ENCODE data around the gene MST1. TPM values are rescaled to one million over a fixed set of nuclear protein-coding genes. Genes with fewer than 3 reads are reported as not detected.

The MST1 gene
- total RNA-seq: 1 to 10 TPM; 8.1 to 8.2 TPM

DNA sequence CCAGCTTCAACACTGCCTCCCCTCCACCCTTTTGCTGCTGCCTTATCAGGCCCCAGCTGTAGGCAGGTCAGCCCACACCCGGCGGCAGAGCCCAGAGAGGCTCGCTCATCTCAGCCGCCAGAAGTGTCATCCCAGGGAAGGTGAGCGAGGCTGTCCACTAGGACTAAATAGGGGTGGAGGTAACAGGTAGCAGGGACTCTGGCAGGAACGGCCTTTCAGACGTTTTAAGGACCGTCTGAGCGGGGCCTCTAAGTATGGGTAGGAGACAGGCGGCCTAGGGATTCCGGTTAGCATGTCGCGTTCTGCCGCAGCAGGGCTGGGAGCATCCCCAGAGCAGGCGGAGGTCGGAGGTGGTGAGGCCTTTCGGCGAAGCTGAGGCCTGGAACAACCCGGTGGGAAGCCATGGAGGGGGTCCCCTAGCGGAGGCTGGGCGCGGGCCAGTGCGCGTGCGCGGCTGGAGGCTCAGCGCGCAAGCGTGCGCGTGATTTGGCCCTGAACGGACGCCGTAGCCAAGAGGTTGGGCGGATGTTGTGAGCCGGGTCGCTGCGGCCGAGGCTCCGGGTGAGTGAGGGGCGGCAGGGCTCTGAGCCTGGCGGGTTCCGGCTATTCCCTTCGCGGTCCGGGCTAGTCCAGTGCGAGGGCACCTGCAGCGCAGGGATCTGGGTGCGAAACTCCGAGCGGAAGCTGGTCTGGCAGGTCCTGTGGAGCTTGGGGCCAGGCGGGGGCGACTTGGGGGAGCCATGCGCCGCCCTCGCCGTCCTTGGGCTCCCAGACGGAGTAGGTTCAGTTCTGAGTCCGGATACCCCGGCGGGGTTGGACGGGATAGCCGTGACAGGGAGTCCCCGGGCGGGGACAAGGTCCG lies at the start of gene MST1, which contains the start of gene RNF123:
Gene MST1 (minus strand): TSS at position 429 of the 862 bp plus-strand sequence. CDS start 783 bp downstream, outside the sequence.
Gene RNF123 (plus strand): TSS at position 512 of the 862 bp plus-strand sequence. CDS start 1,609 bp downstream, outside the sequence.
- H3K9me3 Mint-ChIP-seq: no peaks in the 10 kb centered on the region
- CTCF ChIA-PET: interaction anchor here (0.9 to 1.3 kb wide), 4 partner anchors 12 to 149 kb away, joined by 3 to 4 read pairs (median 3); partner anchors contain the start of gene AMIGO3
- peaks cover 32% of the 10 kb centered on the region for H3K4me1 Mint-ChIP-seq (ENCODE audit: low read depth)

DNA sequence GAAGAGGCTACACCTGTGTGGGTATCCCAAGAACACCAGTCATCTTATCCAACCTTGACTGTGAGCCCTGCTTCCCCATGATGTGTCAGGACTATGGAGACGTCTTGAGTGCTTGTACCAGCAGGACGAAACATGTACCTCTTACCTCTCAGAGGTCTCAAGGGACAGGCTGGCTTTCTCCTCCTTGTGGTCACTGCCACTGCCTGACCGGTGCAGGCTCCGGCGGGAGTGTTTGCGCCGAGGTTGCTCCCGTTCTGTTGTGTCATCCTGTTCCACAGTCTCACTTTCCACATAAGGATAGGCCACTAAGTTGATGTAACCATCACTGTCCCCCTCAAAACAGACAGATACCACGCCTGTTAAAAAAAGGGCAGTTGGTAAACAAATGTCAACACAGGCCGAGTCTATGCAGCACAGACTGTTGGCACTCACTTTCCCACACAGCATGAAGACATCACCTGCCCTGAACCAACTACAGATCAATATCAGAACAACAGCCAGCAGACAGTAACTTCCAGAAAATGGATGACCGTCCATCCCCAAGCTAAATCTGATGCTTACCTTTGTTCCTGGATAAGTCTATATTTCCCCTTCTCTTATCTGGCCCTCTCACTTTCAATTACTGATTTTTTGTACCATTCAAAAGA lies 48.9 kb upstream of the MST1 start:
- peak overlapping the region; percentile 58 for H3K27ac Mint-ChIP-seq
- peaks cover 19% of the 10 kb centered on the region for H3K36me3 Mint-ChIP-seq
- ChIA-PET CTCF (no interaction called here), POLR2A (no interaction called here)
- peaks cover 3% of the 10 kb centered on the region for H3K4me1 Mint-ChIP-seq (ENCODE audit: low read depth)
- no peaks in the 10 kb centered on the region for H3K9me3 Mint-ChIP-seq
- intact Hi-C loops (cut with micrococcal nuclease): no loop called here
- DNase-seq: no peak
- H3K4me3 Mint-ChIP-seq: no peak overlapping the region
- H3K27me3 Mint-ChIP-seq: no peaks in the 10 kb centered on the region

More for the DNA sequence above, at the start of gene MST1, which contains the start of gene RNF123:
- Mint-ChIP-seq H3K27ac (peak within 1 kb of the TSS; percentile 85), H3K36me3 (peaks cover 8% of the 10 kb centered on the region), H3K4me3 (peak within 1 kb of the TSS; percentile 98), H3K27me3 (peaks cover 1% of the 10 kb centered on the region)
- DNase-seq: peak; percentile 95
- intact Hi-C loops (cut with micrococcal nuclease): loop anchor here (1.0 kb wide), 1 partner anchor 15 kb away; the partner anchor contains the start of gene APEH
- POLR2A ChIA-PET: interaction anchor here (1.0 kb wide), 1 partner anchor 149 kb away, joined by 3 read pairs; no protein-coding TSS in a partner anchor

DNA sequence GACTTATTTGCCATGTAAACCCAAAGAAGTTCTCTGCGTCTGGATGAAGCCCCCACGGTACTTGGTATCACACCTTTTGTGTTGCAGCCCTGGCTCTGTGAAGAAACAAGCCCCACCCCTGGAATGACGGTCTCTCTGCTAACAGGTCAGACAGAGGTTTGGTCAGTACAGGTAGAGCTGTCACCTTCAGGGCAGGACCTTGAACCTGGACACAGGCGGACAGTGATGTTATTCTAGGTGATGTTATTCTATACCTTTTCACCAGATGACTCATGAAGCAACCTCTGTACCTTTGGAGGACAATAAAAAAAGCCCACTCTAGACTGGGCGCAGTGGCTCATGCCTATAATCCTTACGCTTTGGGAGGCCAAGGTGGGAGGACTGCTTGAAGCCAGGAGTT lies 45.5 kb upstream of the MST1 start:
- ChIA-PET POLR2A (no interaction called here), CTCF (no interaction called here)
- no peaks in the 10 kb centered on the region for H3K9me3 Mint-ChIP-seq
- H3K27ac Mint-ChIP-seq: no peak overlapping the region
- intact Hi-C loops (cut with micrococcal nuclease): no loop called here
- peaks cover 3% of the 10 kb centered on the region for H3K4me1 Mint-ChIP-seq (ENCODE audit: low read depth)
- H3K4me3 Mint-ChIP-seq: no peak overlapping the region
- no peaks in the 10 kb centered on the region for H3K27me3 Mint-ChIP-seq
- no peak for DNase-seq
- H3K36me3 Mint-ChIP-seq: peaks cover 28% of the 10 kb centered on the region

DNA sequence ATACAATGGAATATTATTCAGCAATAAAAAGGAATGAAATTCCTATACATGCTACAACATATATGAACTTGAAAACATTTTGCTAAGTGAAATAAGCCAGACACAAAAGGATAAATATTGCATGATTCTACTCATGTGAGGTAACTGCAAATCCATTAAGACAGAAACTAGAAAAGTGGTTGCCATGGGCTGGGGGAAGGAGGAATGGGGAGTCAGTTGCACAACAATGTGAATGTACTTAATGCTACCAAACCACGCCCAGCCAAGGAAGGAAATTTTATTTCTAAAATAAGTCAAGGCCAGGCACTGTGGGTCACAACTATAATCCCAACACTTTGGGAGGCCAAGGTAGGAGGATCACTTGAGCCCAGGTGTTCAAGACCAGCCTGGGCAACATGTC lies 44.3 kb upstream of the MST1 start:
- CTCF ChIA-PET: no interaction called here
- H3K4me3 Mint-ChIP-seq: no peak overlapping the region
- no peak overlapping the region for H3K27ac Mint-ChIP-seq
- POLR2A ChIA-PET: no interaction called here
- H3K9me3 Mint-ChIP-seq: no peaks in the 10 kb centered on the region
- DNase-seq: no peak
- peaks cover under 1% of the 10 kb centered on the region for H3K4me1 Mint-ChIP-seq (ENCODE audit: low read depth)
- intact Hi-C loops (cut with micrococcal nuclease): no loop called here
- H3K36me3 Mint-ChIP-seq: peaks cover 25% of the 10 kb centered on the region
- no peaks in the 10 kb centered on the region for H3K27me3 Mint-ChIP-seq

DNA sequence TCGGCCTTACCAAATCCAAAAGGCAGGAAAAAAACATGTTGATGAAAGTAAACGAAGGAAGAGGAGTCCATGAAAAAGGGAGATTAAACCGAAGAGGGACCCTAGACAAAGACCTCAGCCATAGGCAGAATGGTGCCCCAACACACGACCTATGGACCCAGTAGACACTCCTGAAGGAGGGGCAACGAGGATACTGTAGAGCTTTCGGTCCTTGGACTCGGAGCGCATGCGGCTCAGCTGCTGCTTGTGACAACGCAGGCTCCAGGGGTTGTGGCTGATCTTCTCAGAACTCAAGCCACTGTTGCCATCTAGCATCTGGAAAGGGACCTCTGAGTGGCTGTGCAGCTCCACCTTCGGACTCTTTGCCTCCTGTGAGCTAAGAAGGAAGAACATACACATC lies 43.3 kb upstream of the MST1 start:
- ChIA-PET CTCF (no interaction called here), POLR2A (interaction anchor here (0.6 kb wide), 1 partner anchor 71 kb away, joined by 3 read pairs; no protein-coding TSS in a partner anchor)
- no peaks in the 10 kb centered on the region for H3K9me3 Mint-ChIP-seq
- H3K4me1 Mint-ChIP-seq (ENCODE audit: low read depth): no peaks in the 10 kb centered on the region
- no peak for DNase-seq
- H3K27ac Mint-ChIP-seq: no peak overlapping the region
- H3K4me3 Mint-ChIP-seq: no peak overlapping the region
- H3K36me3 Mint-ChIP-seq: peaks cover 22% of the 10 kb centered on the region
- no peaks in the 10 kb centered on the region for H3K27me3 Mint-ChIP-seq
- intact Hi-C loops (cut with micrococcal nuclease): no loop called here

DNA sequence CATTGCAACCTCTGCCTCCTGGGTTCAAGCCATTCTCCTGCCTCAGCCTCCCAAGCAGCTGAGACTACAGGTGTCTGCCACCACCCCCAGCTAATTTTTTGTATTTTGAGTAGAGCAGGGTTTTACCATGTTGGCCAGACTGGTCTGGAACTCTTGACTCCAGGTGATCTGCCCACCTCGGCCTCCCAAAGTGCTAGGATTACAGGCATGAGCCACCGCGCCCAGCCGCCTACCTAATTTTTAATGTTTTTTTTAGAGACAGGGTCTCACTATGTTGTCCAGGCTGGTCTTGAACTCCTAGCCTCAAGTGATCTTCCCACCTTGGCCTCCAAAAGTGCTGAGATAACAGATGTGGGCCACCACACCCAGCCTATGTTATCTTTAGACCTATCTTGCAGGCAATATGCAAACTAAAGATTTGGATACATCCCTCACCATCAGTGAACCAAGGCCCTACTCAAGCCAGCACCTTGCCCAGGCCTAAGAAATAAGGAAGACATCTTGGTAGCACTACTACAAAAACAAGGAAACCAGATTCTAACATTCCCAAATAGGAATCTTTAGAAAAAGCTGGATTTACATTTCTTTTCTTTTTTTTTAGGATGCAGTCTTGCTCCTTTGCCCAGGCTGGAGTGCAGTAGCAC lies 40.8 kb upstream of the MST1 start:
- CTCF ChIA-PET: interaction anchor here (1.3 kb wide), 1 partner anchor 11 kb away, joined by 6 read pairs; the partner anchor contains the start of gene AMIGO3
- no peak overlapping the region for H3K27ac Mint-ChIP-seq
- H3K4me3 Mint-ChIP-seq: no peak overlapping the region
- H3K27me3 Mint-ChIP-seq: no peaks in the 10 kb centered on the region
- DNase-seq: no peak
- POLR2A ChIA-PET: interaction anchor here (1.1 kb wide), 1 partner anchor 9 kb away, joined by 3 read pairs; no protein-coding TSS in a partner anchor
- peaks cover 10% of the 10 kb centered on the region for H3K36me3 Mint-ChIP-seq
- no peaks in the 10 kb centered on the region for H3K4me1 Mint-ChIP-seq (ENCODE audit: low read depth)
- intact Hi-C loops (cut with micrococcal nuclease): no loop called here
- no peaks in the 10 kb centered on the region for H3K9me3 Mint-ChIP-seq

DNA sequence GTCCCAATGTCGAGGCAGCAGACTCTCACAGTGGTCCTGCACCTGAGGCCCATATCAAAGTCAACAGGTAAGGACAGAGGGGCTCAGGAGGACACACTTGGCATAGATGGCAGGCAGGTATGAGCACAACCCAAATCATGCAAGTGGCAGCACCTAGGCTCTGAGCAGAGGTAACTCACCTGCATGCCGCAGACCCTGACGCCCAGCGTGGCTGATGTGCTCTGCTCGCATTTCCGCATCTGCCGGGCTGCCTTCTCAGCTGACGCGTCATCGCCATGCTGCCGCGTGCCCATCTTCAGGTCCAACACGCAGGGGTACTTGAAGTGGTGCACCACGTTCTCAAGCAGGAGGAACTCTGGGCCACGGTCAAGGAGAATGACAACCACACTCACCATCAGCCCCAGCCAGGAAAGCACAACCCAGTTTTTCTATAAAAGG lies 38.7 kb upstream of the MST1 start:
- peaks cover 12% of the 10 kb centered on the region for H3K36me3 Mint-ChIP-seq
- H3K4me3 Mint-ChIP-seq: no peak overlapping the region
- no peak overlapping the region for H3K27ac Mint-ChIP-seq
- peaks cover 8% of the 10 kb centered on the region for H3K4me1 Mint-ChIP-seq (ENCODE audit: low read depth)
- H3K27me3 Mint-ChIP-seq: no peaks in the 10 kb centered on the region
- CTCF ChIA-PET: no interaction called here
- no peak for DNase-seq
- intact Hi-C loops (cut with micrococcal nuclease): no loop called here
- POLR2A ChIA-PET: no interaction called here
- H3K9me3 Mint-ChIP-seq: no peaks in the 10 kb centered on the region

DNA sequence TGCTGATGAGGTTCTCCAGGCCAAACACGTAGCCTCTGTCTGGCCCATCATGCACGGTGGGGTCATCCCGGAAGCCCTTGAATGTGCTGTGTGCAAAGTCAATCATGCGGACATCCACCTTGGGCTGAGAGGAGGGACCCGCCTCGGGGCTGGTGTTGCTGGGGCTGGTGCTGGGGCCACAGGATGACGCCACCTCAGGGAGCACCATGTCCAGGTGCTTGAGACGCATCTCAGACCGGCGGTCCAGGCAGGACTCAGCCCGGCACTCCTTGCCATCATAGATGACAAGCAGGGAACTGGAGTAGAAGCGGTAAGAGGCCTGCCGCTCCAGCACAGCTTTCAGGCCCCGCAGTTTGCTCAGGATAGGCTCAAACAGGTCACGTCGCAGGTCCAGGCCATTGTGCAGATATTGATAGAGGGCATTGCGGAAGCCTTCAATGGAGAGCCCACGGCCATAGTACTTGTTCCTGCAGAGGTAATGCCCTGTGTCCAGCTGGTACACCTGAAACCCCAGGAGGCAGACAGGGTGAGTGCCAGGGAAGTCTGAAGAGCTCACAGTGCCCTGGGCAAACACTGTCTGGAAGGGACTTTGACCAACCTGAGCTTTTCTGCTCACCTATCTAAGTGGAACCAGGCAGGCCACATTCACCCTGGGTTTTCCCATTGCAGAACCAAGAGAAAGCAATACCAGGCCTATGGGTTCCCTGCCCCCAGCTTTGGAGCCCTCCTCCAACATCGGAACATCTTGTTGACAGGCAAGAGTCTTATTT lies 38.1 kb upstream of the MST1 start:
- intact Hi-C loops (cut with micrococcal nuclease): no loop called here
- DNase-seq: no peak
- H3K9me3 Mint-ChIP-seq: no peaks in the 10 kb centered on the region
- H3K27me3 Mint-ChIP-seq: no peaks in the 10 kb centered on the region
- ChIA-PET POLR2A (no interaction called here), CTCF (no interaction called here)
- no peak overlapping the region for H3K4me3 Mint-ChIP-seq
- H3K4me1 Mint-ChIP-seq (ENCODE audit: low read depth): peaks cover 13% of the 10 kb centered on the region
- no peak overlapping the region for H3K27ac Mint-ChIP-seq
- H3K36me3 Mint-ChIP-seq: peaks cover 13% of the 10 kb centered on the region

DNA sequence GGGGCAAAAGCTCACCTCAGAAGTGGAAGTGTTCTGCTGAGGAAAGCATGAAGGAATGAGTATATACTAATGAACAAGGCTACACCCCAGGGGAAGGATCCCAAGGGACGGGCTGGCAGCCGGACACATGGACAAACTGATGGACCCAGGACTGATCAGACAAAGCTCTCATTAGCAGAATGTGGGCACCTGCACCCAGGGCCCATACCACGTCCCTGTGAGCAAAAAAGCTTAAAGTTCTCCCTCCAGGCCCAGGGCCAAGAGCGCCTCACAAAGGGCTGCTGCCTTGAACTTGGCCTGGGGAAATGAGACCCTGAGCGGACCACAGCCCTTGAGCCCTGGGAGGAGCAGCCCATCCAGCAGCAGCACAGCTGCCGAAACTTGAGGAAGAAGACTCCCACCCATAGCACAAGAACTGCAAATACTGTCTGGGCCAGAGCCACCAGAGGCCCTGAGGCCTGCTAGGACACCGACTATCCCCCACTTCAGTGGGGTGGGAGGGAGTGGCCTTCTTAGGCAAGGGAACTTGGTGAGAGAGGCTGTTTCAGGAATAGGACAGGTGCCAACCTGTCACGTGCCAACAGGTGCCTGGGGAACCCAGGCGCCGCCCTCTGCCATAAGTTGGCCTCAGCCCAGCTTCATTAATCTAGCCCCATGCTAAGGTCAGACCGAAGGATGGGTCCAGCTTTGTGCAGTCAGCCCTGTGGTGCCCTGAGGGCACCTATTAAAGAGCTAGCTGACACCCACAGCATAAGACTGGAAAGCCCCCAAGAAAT lies 36.8 kb upstream of the MST1 start:
- H3K27me3 Mint-ChIP-seq: no peaks in the 10 kb centered on the region
- no peak for DNase-seq
- H3K4me3 Mint-ChIP-seq: no peak overlapping the region
- POLR2A ChIA-PET: no interaction called here
- H3K27ac Mint-ChIP-seq: peak overlapping the region; percentile 9
- intact Hi-C loops (cut with micrococcal nuclease): loop anchor here (2.0 kb wide), 2 partner anchors 51 to 61 kb away; partner anchors contain the start of genes APEH and IP6K1
- H3K4me1 Mint-ChIP-seq (ENCODE audit: low read depth): peaks cover 18% of the 10 kb centered on the region
- H3K9me3 Mint-ChIP-seq: no peaks in the 10 kb centered on the region
- H3K36me3 Mint-ChIP-seq: peaks cover 19% of the 10 kb centered on the region
- CTCF ChIA-PET: interaction anchor here (0.6 to 1.4 kb wide), 3 partner anchors 12 to 113 kb away, joined by 3 to 4 read pairs (median 3); no protein-coding TSS in a partner anchor

DNA sequence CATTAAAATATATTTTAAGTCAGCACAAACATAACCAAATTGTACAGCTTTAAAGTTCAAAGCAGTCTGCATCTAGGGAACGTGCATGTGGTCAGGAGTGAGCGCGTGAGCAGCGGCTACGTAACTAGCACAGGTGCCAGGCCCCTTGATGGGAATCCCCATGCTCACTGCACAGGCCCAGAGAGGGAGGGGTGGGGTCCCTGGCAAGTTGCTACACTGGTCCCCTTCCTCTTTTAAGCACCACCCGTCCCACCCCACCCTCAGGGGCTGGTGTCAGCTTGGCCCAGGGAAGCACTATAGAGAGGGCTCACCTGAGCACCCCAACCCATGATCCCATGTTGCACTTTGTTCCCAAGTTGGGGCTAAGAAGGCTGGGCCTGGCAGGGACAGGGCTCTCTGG lies 35.3 kb upstream of the MST1 start:
- peak; percentile 58 for DNase-seq
- Mint-ChIP-seq H3K36me3 (peaks cover 22% of the 10 kb centered on the region), H3K27ac (peak overlapping the region; percentile 98), H3K9me3 (no peaks in the 10 kb centered on the region), H3K27me3 (no peaks in the 10 kb centered on the region), H3K4me1 (ENCODE audit: low read depth) (peaks cover 25% of the 10 kb centered on the region), H3K4me3 (peak overlapping the region; percentile 96)
- CTCF ChIA-PET: interaction anchor here (1.0 to 1.1 kb wide), 3 partner anchors 21 to 185 kb away, joined by 3 to 4 read pairs (median 3); no protein-coding TSS in a partner anchor
- intact Hi-C loops (cut with micrococcal nuclease): loop anchor here (2.0 kb wide), 2 partner anchors 50 to 62 kb away; partner anchors contain the start of genes APEH and IP6K1
- POLR2A ChIA-PET: interaction anchor here (1.0 to 1.5 kb wide), 4 partner anchors 10 to 89 kb away, joined by 3 to 9 read pairs (median 4); partner anchors contain the start of gene UBA7
